GM18507 (cell line): ENCODE measurements around the gene FUOM.
"Not testable (repeated sequence)": the region's sequence is repeated elsewhere in the genome, so short reads cannot be mapped to it uniquely, and the experiment has no call there.

Source experiments
- DNase-seq: peaks from one replicate; pipeline ENCODE4 v3.0.0; 2011; ENCODE audit warnings: low read depth; ENCODE audit not compliant: insufficient read length; ENCODE audit errors: extremely low spot score
- FAIRE-seq: peaks from 2 replicates; lab custom pipeline; 2011; peaks lifted over from hg19 to GRCh38; lab: Jason Lieb, UNC

The FUOM gene

GRCh38 chr10:133388973-133389818 lies 31.4 kb upstream of the FUOM start:
- DNase-seq = peak; percentile 58
- FAIRE-seq = peak; percentile 100

- FAIRE-seq (peak; percentile 81), DNase-seq (no peak)
These were observed 30.6 kb upstream of the FUOM start for GRCh38 chr10:133388236-133388972.

- not testable (repeated sequence) for DNase-seq, FAIRE-seq
These were observed 29.1 kb upstream of the FUOM start for GRCh38 chr10:133386951-133387350.

GRCh38 chr10:133385214-133385613 lies 27.4 kb upstream of the FUOM start:
- DNase-seq = no peak
- FAIRE-seq = no peak

- FAIRE-seq (no peak), DNase-seq (no peak)
These were observed 26.3 kb upstream of the FUOM start for GRCh38 chr10:133384071-133384470.

- FAIRE-seq (no peak), DNase-seq (no peak)
These were observed 25.7 kb upstream of the FUOM start for GRCh38 chr10:133383551-133383950.

GRCh38 chr10:133381036-133381435 lies 23.2 kb upstream of the FUOM start:
- FAIRE-seq = no peak
- DNase-seq = no peak

- DNase-seq (no peak), FAIRE-seq (no peak)
These were observed 22.2 kb upstream of the FUOM start for GRCh38 chr10:133379801-133380666.

- no peak for FAIRE-seq
These were observed 21.5 kb upstream of the FUOM start, which contains the start of gene PAOX for GRCh38 chr10:133379152-133379800. TSS of gene PAOX (plus strand) at chr10:133379262. CDS start at chr10:133379317, 55 bp downstream.

GRCh38 chr10:133378251-133379096 lies 20.7 kb upstream of the FUOM start:
- FAIRE-seq (peak; percentile 63), DNase-seq (no peak)

More at GRCh38 chr10:133379152-133379800, 21.5 kb upstream of the FUOM start, which contains the start of gene PAOX:
- DNase-seq = no peak

GRCh38 chr10:133377818-133378250 lies 20.0 kb upstream of the FUOM start:
- FAIRE-seq (no peak), DNase-seq (no peak)

- no peak for DNase-seq
- no peak for FAIRE-seq
These were observed 19.4 kb upstream of the FUOM start for GRCh38 chr10:133377025-133377817.

- DNase-seq, FAIRE-seq: not testable (repeated sequence)
These were observed 18.4 kb upstream of the FUOM start for GRCh38 chr10:133376183-133376582.

GRCh38 chr10:133375357-133376115 lies 17.7 kb upstream of the FUOM start:
- no peak for DNase-seq
- no peak for FAIRE-seq

GRCh38 chr10:133373174-133374090 lies 15.6 kb upstream of the FUOM start, which contains the start of gene ECHS1:
TSS of gene ECHS1 (minus strand) at chr10:133373354. CDS start at chr10:133373333, 21 bp downstream.
- DNase-seq (peak; percentile 99), FAIRE-seq (peak; percentile 93)

GRCh38 chr10:133372507-133372906 lies 14.7 kb upstream of the FUOM start:
- no peak for FAIRE-seq
- DNase-seq = no peak
